ENCODE results near the gene MPIG6B.

DNA sequence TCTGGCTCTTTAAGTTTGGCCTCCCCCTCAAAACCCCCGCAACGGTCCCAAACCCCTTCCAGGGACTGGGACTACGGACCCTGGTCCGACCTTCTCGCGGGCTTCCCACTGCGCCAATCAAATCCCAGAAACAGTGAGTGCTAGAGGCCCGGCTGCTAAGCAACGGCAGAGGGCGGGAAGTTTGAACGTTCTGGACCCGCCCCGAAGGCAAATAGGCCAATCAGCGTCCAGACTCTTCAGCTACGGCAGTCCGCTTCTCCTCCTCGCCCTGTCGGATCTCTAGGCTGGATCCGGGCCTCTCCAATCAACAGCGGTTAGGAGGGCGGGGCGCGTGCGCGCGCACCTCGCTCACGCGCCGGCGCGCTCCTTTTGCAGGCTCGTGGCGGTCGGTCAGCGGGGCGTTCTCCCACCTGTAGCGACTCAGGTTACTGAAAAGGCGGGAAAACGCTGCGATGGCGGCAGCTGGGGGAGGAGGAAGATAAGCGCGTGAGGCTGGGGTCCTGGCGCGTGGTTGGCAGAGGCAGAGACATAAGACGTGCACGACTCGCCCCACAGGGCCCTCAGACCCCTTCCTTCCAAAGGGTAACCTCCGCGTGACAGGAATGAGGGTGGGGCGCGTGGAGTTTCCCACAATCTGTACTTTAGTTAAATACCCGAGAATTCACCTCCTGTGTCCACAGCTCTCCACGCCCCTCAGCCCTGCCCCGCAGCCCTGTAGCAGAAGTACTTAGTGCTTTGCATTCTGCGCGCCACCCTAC, 16.6 kb downstream of the MPIG6B start, which contains the start of gene MSH5:
- TF ChIP-seq POLR2AphosphoS5 (IDR thresholded peaks at IDR 0.05; ENCODE audit: low read depth, low read length) = peak; percentile 69
- TF ChIP-seq POLR2A (IDR thresholded peaks at IDR 0.05; ENCODE audit: low read depth, low read length) = peak; percentile 78

Measured in GM12892 (cell line).